GM18867 (cell line): ENCODE measurements around the gene TREML4.
"Not testable (repeated sequence)": the region's sequence is repeated elsewhere in the genome, so short reads cannot be mapped to it uniquely, and the experiment has no call there.

Experiments used
- ATAC-seq: cut with Tn5 transposase; IDR thresholded peaks from one replicate; pipeline ENCODE4 v1.9.1; 2021; ENCODE audit warnings: mild to moderate bottlenecking, moderate library complexity; ENCODE audit not compliant: unreplicated experiment

Gene TREML4

GRCh38 chr6:41201764-41202173 lies 26.4 kb upstream of the TREML4 start:
- ATAC-seq = no peak

DNA sequence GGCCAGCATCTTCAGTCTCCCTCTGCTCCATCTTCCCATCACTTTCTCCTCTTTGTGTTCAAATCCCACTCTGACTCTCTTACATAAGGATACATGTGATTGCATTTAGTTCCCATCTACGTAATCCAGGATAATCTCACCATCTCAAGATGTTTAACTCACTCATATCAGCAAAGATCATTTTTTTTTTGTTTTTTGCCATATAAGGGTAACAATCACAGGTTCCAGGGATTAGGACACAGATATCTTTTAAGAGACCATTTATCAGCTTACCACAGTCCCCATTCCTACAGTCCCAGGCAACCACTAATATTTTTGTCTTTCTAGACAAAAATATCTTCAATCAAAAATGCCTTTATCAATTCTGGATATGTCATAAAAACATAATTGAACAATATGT lies 24.0 kb upstream of the TREML4 start:
- ATAC-seq = no peak

DNA sequence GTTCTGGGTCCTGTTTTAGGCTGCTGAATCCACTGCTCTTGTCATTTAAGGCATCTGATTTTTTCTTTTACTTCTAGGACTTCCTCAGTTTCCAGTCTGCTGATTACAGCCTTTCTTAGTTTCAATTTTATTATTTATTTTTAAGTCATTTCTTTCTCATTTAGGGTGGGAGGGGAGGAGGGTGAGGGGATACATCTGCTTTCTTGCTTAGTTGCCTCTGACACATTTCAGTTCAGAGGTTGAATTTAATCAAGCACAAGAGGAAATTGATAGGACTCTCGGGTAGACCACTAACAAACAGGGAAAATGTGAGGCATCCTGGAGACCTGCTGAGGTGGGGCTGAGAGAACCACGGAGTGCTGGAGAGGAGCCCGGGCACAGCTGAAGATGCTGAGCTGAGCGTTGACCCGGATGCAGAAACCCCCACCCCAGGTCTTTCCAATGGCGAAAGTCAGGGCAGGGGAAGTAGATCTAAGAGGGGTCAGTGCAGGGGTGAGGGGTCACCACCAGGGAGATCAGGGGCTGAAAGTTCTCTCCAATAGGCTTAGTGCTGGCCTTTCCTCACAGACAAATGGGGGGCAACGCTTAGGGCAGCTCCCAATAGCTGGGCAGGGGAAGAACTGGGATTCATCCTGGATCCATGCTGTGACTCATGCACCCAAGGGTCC lies 19.6 kb upstream of the TREML4 start:
- ATAC-seq = no peak

DNA sequence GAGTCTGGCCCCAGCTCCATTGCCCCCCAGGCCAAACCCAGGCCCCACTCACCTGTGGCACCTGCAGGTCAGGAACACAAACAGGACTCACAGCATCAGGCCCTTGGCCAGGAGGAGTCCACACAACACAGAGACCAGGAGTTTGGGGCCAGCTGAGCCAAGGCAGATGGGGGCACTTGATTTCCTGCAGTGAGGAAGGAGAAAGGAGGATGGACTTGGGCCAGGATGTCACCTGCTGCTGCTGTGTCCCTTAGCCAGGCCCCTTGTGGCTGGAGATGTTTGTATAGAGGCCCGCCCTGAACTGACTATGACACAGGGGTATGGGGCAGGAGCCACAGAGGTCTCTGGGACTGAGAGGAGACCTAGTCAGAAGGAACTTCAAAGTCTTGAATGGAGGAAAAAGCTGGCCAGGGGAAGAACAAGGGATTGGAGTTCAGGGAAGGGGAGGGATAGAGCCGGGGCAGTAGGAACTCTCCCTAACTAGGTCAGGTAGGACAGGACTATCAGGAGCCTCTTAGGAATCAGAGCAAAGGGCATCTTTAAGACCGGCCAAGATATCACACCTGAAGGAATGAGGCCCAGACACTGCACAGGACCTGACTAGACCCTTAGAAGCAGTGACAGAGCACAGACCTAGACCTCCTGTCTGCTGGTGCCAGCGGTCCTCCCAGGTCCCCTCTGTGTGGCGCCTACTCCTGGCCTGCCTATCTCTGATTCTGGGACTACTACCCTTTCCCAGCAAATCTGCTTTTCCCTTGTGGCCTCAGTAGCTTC lies 18.4 kb upstream of the TREML4 start:
- ATAC-seq = no peak

DNA sequence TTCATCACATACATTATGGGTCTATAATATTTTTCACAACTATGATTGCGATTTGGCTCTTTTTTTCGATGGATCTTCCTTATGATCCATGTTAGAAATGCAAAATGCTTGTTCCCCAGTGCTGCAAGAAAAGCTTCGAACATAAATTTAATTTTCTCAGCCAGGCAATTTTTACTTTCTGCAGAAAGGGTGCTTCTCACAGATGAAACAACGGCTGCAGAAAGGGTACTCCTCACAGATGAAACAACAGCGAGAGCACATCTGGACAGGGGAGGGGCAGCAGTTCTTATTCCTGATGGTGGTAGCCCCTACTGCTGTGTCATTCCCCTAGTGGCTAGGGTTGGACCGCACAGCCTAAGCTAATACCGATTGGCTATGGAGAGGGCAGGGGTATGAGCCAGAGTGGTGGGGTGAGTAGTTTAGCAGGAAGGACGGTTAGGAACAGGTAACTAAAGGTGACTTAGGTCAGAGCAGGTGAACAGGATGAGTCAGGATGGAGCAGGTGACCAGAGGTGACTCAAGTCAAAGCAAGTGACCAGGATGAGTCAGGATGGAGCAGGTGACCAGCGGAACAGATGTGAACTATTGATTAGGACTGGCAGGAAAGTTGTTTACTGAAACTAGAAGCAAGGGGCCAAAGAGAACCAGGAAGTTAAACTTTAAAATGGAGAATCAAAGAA lies 13.4 kb upstream of the TREML4 start:
- ATAC-seq = no peak

DNA sequence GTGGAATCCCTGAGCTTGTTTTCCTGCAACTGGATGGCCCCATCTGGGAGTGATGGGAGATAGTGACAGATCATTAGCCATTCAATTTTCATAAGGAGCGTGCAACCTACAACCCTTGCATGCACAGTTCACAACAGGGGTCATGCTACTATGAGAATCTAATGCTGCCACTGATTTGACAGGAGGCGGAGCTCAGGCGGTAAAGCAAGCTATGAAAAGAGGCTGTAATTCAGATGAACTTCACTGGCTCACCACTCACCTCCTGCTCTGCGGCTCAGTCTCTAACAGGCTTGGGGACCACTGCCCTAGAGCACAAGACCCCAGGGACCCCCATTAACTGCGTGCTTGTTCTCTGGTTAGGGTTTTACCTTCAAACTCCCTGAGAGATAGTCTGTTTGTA lies 12.4 kb upstream of the TREML4 start:
- no peak for ATAC-seq

GRCh38 chr6:41216616-41217015 lies 11.5 kb upstream of the TREML4 start:
- ATAC-seq = no peak

DNA sequence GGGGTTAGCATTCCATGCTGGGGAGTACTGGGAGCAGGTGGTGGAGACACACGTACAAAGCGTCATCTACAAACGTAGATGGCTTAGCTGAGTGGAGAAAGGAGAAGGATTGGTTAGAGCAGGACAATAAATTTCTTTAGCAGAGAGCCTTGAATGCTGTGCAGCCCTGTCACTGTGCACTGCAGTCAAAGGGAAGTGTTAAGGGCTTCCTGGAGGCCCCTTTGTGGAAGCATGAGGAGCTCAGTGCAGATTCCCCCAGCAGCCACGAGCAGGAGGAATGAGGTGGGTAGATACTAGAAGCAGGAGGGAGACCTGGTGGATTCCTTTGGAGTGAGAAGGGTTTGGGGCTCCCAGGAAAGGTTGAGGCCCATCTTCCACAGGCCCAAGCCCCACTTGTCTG lies 6.1 kb upstream of the TREML4 start:
- no peak for ATAC-seq

- ATAC-seq = no peak
These were observed 5.6 kb upstream of the TREML4 start for GRCh38 chr6:41222513-41222912.

DNA sequence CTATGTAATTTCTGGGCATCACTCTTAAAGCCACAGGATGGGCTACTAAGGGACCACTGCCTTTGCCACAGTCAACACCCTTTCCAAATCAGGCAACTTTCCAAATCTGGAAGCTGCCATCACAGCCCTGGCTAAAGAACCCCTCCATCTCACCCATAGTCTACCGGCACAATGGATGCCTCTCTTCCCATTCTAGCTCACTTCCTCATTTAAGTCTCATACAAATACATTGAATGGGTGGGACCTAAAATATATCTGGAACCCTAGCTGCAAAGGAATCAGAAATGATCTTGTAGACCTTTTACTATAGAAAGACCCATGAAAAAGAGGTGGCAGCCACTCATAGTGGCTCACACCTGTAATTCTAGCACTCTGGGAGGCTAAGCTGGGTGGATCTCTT lies 3.3 kb upstream of the TREML4 start:
- ATAC-seq = no peak

- no peak for ATAC-seq
These were observed 1.4 kb upstream of the TREML4 start for GRCh38 chr6:41226752-41227151.

GRCh38 chr6:41228616-41229015 lies 467 bp downstream of the TREML4 start:
- ATAC-seq = no peak

GRCh38 chr6:41229721-41230120 lies 1.6 kb downstream of the TREML4 start:
- no peak for ATAC-seq

- ATAC-seq = no peak
These were observed 3.1 kb downstream of the TREML4 start for GRCh38 chr6:41231246-41231645.

DNA sequence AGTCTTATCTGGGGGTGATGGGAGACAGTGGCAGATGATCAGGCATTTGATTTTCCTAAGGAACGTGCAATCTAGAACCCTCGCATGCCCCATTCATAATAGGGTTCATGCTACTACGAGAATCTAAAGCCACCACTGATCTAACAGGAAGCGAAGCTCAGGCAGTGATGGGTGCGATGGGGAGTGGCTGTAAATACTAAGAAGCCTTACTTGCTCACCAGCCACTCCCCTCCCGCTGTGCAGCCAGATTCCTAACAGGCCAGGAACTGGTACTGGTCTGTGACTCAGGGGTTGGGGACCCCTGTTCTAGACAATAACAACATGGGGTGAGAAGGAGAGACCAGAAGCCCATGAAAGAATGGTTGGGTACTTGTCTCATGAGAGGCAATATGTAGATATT lies 4.5 kb downstream of the TREML4 start:
- ATAC-seq = no peak

DNA sequence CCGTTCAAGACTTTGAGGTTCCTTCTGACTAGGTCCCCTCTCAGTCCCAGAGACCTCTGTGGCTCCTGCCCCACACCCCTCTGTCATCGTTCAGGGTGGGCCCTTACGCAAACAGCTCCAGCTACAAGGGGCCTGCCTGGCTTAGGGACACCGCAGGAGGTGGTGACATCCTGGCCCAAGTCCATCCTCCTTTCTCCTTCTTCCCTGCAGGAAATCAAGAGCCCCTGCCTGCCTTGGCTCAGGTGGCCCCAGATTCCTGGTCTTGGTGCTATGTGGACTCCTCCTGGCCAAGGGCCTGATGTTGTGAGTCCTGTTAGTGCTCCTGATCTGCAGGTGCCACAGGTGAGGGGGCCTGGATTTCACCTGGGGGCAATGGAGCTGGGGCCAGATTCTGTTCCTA lies 8.1 kb downstream of the TREML4 start:
- ATAC-seq = no peak

DNA sequence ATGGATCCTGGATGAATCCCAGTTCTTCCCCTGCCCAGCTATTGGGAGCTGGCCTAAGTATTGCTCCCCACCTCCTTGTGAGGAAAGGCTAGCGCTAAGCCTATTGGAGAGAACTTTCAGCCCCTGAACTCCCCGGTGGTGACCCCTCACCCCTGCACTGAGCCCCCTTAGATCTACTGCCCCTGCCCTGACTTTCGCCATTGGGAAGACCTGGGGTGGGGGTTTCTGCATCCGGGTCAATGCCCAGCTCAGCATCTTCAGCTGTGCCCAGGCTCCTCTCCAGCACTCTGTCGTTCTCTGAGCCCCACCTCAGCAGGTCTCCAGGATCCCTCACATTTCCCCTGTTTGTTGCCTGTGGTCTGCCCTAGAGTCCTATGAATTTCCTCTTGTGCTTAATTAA lies 9.0 kb downstream of the TREML4 start:
- ATAC-seq = no peak

GRCh38 chr6:41239467-41240159 lies 11.5 kb downstream of the TREML4 start:
- no peak for ATAC-seq

DNA sequence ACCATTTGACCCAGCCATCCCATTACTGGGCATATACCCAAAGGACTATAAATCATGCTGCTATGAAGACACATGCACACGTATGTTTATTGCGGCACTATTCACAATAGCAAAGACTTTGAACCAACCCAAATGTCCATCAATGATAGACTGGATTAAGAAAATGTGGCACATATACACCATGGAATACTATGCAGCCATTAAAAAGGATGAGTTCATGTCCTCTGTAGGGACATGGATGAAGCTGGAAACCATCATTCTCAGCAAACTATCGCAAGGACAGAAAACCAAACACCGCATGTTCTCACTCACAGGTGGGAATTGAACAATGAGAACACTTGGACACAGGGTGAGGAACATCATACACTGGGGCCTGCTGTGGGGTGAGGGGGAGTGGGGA lies 18.4 kb downstream of the TREML4 start:
- ATAC-seq = not testable (repeated sequence)

DNA sequence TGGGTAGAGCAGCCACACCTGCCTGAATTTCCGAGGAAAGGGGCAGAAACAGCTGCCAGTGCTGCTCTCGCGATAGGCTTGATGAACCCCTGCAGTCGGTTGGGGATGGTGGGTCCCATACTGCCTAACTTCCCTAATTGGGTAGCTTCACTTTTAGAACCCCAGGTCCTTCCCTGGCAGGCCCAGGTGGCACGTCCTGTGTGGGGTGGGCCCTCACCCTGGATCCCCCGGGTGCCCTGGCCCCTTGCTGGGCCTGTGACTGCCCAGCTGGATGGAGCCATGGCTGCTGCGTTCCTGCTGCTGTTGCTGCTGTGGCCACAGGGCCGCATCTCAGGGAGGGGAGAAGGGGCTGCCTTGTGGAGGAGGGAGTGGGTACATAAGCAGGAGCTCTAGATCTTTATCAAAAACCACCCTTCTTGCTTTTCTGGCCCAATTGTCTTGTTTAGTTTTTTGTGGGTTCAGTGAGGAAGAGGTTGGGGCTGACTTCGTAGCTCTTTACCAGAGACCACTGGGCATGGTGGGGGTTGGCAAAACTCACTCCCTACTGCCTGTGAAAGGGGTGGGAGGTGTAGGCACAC lies 19.2 kb downstream of the TREML4 start:
- no peak for ATAC-seq
